Suprapubic skin (tissue), 4 donors: ENCODE results near the gene ACSL3.

Experiments
- EP300 ChIP-seq: sonication (generic); formaldehyde crosslinking; IDR thresholded peaks from one replicate; pipeline ENCODE4 v1.6.1; 2017; ENCODE audit warnings: antibody characterized with exemption
- POLR2A ChIP-seq, 2 donors: fragments of 450-650 bp; IDR thresholded peaks; one replicate each; pipeline ENCODE4 v1.6.1; 2017; ENCODE audit warnings: antibody characterized with exemption in 2 of 2, mild to moderate bottlenecking in 2 of 2, moderate library complexity in 2 of 2
- POLR2AphosphoS5 ChIP-seq, 3 donors: sonication (generic); formaldehyde crosslinking; IDR thresholded peaks; one replicate each; pipeline ENCODE4 v1.6.1; 2017; ENCODE audit warnings: antibody characterized with exemption in 3 of 3
- TF ChIP-seq, protein P1 (sequence below), 2 donors: fragments of 200-600 bp in 1 of 2; fragments of 450-650 bp in 1 of 2; sonication (generic) in 1 of 2; IDR thresholded peaks; one replicate each; pipeline ENCODE4 v1.5.1; 2016 to 2019; ENCODE audit warnings: antibody characterized with exemption in 2 of 2, mild to moderate bottlenecking in 1 of 2, moderate library complexity in 1 of 2

DNA sequence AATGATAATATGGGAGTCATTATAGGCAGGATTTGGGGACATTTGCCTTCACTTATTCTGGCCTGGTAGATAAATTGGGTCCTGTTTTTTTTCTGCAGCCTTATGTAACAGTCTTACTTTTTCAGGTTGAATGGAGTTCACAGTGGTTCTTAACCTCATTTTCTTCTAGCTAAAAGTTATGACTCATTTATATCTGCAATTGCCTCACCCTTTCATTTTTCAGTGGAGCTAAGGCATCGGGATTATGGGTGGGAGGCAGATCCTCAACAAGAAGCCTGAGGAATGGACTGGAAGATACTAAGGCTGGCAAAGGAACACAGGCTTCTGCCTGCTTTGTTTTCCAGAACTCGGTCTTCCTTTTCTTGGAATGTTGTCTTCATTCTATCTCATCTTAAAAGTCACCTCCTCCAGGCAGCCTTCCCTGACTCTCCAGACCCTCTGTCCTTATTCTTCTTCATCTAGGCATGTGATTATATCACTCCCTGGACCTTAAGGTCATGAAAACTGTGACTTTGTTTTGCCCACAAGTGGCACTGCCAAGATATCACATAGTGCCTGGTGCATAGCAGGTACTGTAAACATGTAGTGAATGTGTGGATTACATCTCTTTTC, 41.0 kb upstream of the ACSL3 start:
- TF ChIP-seq, protein P1, sequence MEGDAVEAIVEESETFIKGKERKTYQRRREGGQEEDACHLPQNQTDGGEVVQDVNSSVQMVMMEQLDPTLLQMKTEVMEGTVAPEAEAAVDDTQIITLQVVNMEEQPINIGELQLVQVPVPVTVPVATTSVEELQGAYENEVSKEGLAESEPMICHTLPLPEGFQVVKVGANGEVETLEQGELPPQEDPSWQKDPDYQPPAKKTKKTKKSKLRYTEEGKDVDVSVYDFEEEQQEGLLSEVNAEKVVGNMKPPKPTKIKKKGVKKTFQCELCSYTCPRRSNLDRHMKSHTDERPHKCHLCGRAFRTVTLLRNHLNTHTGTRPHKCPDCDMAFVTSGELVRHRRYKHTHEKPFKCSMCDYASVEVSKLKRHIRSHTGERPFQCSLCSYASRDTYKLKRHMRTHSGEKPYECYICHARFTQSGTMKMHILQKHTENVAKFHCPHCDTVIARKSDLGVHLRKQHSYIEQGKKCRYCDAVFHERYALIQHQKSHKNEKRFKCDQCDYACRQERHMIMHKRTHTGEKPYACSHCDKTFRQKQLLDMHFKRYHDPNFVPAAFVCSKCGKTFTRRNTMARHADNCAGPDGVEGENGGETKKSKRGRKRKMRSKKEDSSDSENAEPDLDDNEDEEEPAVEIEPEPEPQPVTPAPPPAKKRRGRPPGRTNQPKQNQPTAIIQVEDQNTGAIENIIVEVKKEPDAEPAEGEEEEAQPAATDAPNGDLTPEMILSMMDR (IDR thresholded peaks at IDR 0.05) = no peak
- no peak for TF ChIP-seq POLR2A (IDR thresholded peaks at IDR 0.05)
- TF ChIP-seq POLR2AphosphoS5 (IDR thresholded peaks at IDR 0.05) = no peak
- TF ChIP-seq EP300 = no peak
